ENCODE results near the gene ASCL4.

Gene ASCL4

GRCh38 chr12:107783406-107784376, 9.2 kb downstream of the ASCL4 start:
- H3K4me1 ChIP-seq (ENCODE audit: control extremely low read depth in 1 of 4, control insufficient read depth in 4 of 4, insufficient read depth in 4 of 4, low read length in 3 of 4) = peaks cover 16 to 43% (median 33%) of the 10 kb centered on the region in 4 experiments
- 49% methylated on average over 4 of the region's 6 CpGs for WGBS (ENCODE audit: insufficient coverage)
- peaks cover 0 to under 1% (median 0%) of the 10 kb centered on the region in 5 experiments for H3K9me3 ChIP-seq (ENCODE audit: control extremely low read depth in 1 of 5, control insufficient read depth in 4 of 5, insufficient read depth in 2 of 5, low read depth in 1 of 5, low read length in 4 of 5)
- DNase-seq = peak; percentile 71 to 94 (median 90)
- peak overlapping the region in 3 of 7 experiments; percentile 23 to 45 (median 31) for H3K4me3 ChIP-seq (ENCODE audit: control insufficient read depth in 1 of 7, extremely low read depth in 1 of 7, insufficient read depth in 4 of 7, low read depth in 2 of 7, low read length in 6 of 7)
- ChIA-PET CTCF (interaction anchor here (0.6 to 1.4 kb wide), 5 partner anchors 9 to 102 kb away, joined by 3 to 5 read pairs (median 4); partner anchors contain the start of gene ASCL4), POLR2A (no interaction called here)
- no peak overlapping the region for H3K27ac ChIP-seq (ENCODE audit: insufficient read depth in 1 of 2, low read depth in 1 of 2, low read length in 2 of 2, poor library complexity in 1 of 2, severe bottlenecking in 2 of 2)
- no peaks in the 10 kb centered on the region for H3K36me3 ChIP-seq (ENCODE audit: control insufficient read depth in 4 of 4, insufficient read depth in 4 of 4, low read length in 3 of 4)
- H3K27me3 ChIP-seq (replicated peaks in 2 of 5; ENCODE audit: control insufficient read depth in 4 of 5, insufficient read depth in 5 of 5, low read length in 4 of 5) = no peaks in the 10 kb centered on the region

GRCh38 chr12:107788281-107788680, 13.8 kb downstream of the ASCL4 start:
- Histone ChIP-seq H3K27me3 (replicated peaks in 2 of 5; ENCODE audit: control insufficient read depth in 4 of 5, insufficient read depth in 5 of 5, low read length in 4 of 5) (no peaks in the 10 kb centered on the region), H3K27ac (ENCODE audit: insufficient read depth in 1 of 2, low read depth in 1 of 2, low read length in 2 of 2, poor library complexity in 1 of 2, severe bottlenecking in 2 of 2) (no peak overlapping the region), H3K4me1 (ENCODE audit: control extremely low read depth in 1 of 4, control insufficient read depth in 4 of 4, insufficient read depth in 4 of 4, low read length in 3 of 4) (peaks cover 10 to 21% (median 16%) of the 10 kb centered on the region in 4 experiments), H3K36me3 (ENCODE audit: control insufficient read depth in 4 of 4, insufficient read depth in 4 of 4, low read length in 3 of 4) (no peaks in the 10 kb centered on the region), H3K4me3 (ENCODE audit: control insufficient read depth in 1 of 7, extremely low read depth in 1 of 7, insufficient read depth in 4 of 7, low read depth in 2 of 7, low read length in 6 of 7) (no peak overlapping the region), H3K9me3 (ENCODE audit: control extremely low read depth in 1 of 5, control insufficient read depth in 4 of 5, insufficient read depth in 2 of 5, low read depth in 1 of 5, low read length in 4 of 5) (peaks cover 0 to 13% (median 3%) of the 10 kb centered on the region in 5 experiments)
- ChIA-PET CTCF (no interaction called here), POLR2A (no interaction called here)
- 100% methylated on average over 2 of the region's 2 CpGs for WGBS (ENCODE audit: insufficient coverage)
- no peak for DNase-seq

GRCh38 chr12:107788690-107789458, 14.4 kb downstream of the ASCL4 start:
- no peaks in the 10 kb centered on the region for H3K36me3 ChIP-seq (ENCODE audit: control insufficient read depth in 4 of 4, insufficient read depth in 4 of 4, low read length in 3 of 4)
- H3K27ac ChIP-seq (ENCODE audit: insufficient read depth in 1 of 2, low read depth in 1 of 2, low read length in 2 of 2, poor library complexity in 1 of 2, severe bottlenecking in 2 of 2) = no peak overlapping the region
- ChIA-PET POLR2A (no interaction called here), CTCF (no interaction called here)
- peaks cover 0 to 13% (median 3%) of the 10 kb centered on the region in 5 experiments for H3K9me3 ChIP-seq (ENCODE audit: control extremely low read depth in 1 of 5, control insufficient read depth in 4 of 5, insufficient read depth in 2 of 5, low read depth in 1 of 5, low read length in 4 of 5)
- H3K4me3 ChIP-seq (ENCODE audit: control insufficient read depth in 1 of 7, extremely low read depth in 1 of 7, insufficient read depth in 4 of 7, low read depth in 2 of 7, low read length in 6 of 7) = no peak overlapping the region
- no peak for DNase-seq
- no peaks in the 10 kb centered on the region for H3K27me3 ChIP-seq (replicated peaks in 2 of 5; ENCODE audit: control insufficient read depth in 4 of 5, insufficient read depth in 5 of 5, low read length in 4 of 5)
- H3K4me1 ChIP-seq (ENCODE audit: control extremely low read depth in 1 of 4, control insufficient read depth in 4 of 4, insufficient read depth in 4 of 4, low read length in 3 of 4) = peaks cover 8 to 15% (median 10%) of the 10 kb centered on the region in 4 experiments
- 98% methylated on average over 8 of the region's 17 CpGs for WGBS (ENCODE audit: insufficient coverage)

GRCh38 chr12:107791465-107792089, 17.1 kb downstream of the ASCL4 start:
- no CpG with 5 or more reads among the region's 1 CpG for WGBS (ENCODE audit: insufficient coverage)
- Histone ChIP-seq H3K4me3 (ENCODE audit: control insufficient read depth in 1 of 7, extremely low read depth in 1 of 7, insufficient read depth in 4 of 7, low read depth in 2 of 7, low read length in 6 of 7) (no peak overlapping the region), H3K27ac (ENCODE audit: insufficient read depth in 1 of 2, low read depth in 1 of 2, low read length in 2 of 2, poor library complexity in 1 of 2, severe bottlenecking in 2 of 2) (no peak overlapping the region), H3K4me1 (ENCODE audit: control extremely low read depth in 1 of 4, control insufficient read depth in 4 of 4, insufficient read depth in 4 of 4, low read length in 3 of 4) (peaks cover 0 to 5% (median 0%) of the 10 kb centered on the region in 4 experiments), H3K27me3 (replicated peaks in 2 of 5; ENCODE audit: control insufficient read depth in 4 of 5, insufficient read depth in 5 of 5, low read length in 4 of 5) (no peaks in the 10 kb centered on the region), H3K36me3 (ENCODE audit: control insufficient read depth in 4 of 4, insufficient read depth in 4 of 4, low read length in 3 of 4) (no peaks in the 10 kb centered on the region), H3K9me3 (ENCODE audit: control extremely low read depth in 1 of 5, control insufficient read depth in 4 of 5, insufficient read depth in 2 of 5, low read depth in 1 of 5, low read length in 4 of 5) (peaks cover 0 to 13% (median 3%) of the 10 kb centered on the region in 5 experiments)
- CTCF ChIA-PET = no interaction called here
- POLR2A ChIA-PET = no interaction called here
- DNase-seq = no peak

- CTCF ChIA-PET = interaction anchor here (1.6 kb wide), 1 partner anchor 10 kb away, joined by 5 read pairs; no protein-coding TSS in a partner anchor
- Histone ChIP-seq H3K9me3 (ENCODE audit: control extremely low read depth in 1 of 5, control insufficient read depth in 4 of 5, insufficient read depth in 2 of 5, low read depth in 1 of 5, low read length in 4 of 5) (peaks cover 0 to 9% (median 3%) of the 10 kb centered on the region in 5 experiments), H3K27ac (ENCODE audit: insufficient read depth in 1 of 2, low read depth in 1 of 2, low read length in 2 of 2, poor library complexity in 1 of 2, severe bottlenecking in 2 of 2) (no peak overlapping the region), H3K4me1 (ENCODE audit: control extremely low read depth in 1 of 4, control insufficient read depth in 4 of 4, insufficient read depth in 4 of 4, low read length in 3 of 4) (no peaks in the 10 kb centered on the region), H3K27me3 (replicated peaks in 2 of 5; ENCODE audit: control insufficient read depth in 4 of 5, insufficient read depth in 5 of 5, low read length in 4 of 5) (peaks cover 0 to 2% (median 0%) of the 10 kb centered on the region in 5 experiments), H3K4me3 (ENCODE audit: control insufficient read depth in 1 of 7, extremely low read depth in 1 of 7, insufficient read depth in 4 of 7, low read depth in 2 of 7, low read length in 6 of 7) (no peak overlapping the region), H3K36me3 (ENCODE audit: control insufficient read depth in 4 of 4, insufficient read depth in 4 of 4, low read length in 3 of 4) (no peaks in the 10 kb centered on the region)
- no peak for DNase-seq
- POLR2A ChIA-PET = no interaction called here
- 81% methylated on average over 2 of the region's 3 CpGs for WGBS (ENCODE audit: insufficient coverage)
Measured at GRCh38 chr12:107794451-107794850, 19.9 kb downstream of the ASCL4 start.

- POLR2A ChIA-PET = no interaction called here
- H3K27ac ChIP-seq (ENCODE audit: insufficient read depth in 1 of 2, low read depth in 1 of 2, low read length in 2 of 2, poor library complexity in 1 of 2, severe bottlenecking in 2 of 2) = no peak overlapping the region
- peaks cover 0 to 2% (median 0%) of the 10 kb centered on the region in 5 experiments for H3K9me3 ChIP-seq (ENCODE audit: control extremely low read depth in 1 of 5, control insufficient read depth in 4 of 5, insufficient read depth in 2 of 5, low read depth in 1 of 5, low read length in 4 of 5)
- H3K4me1 ChIP-seq (ENCODE audit: control extremely low read depth in 1 of 4, control insufficient read depth in 4 of 4, insufficient read depth in 4 of 4, low read length in 3 of 4) = no peaks in the 10 kb centered on the region
- H3K27me3 ChIP-seq (replicated peaks in 2 of 5; ENCODE audit: control insufficient read depth in 4 of 5, insufficient read depth in 5 of 5, low read length in 4 of 5) = peaks cover 0 to 2% (median 0%) of the 10 kb centered on the region in 5 experiments
- H3K4me3 ChIP-seq (ENCODE audit: control insufficient read depth in 1 of 7, extremely low read depth in 1 of 7, insufficient read depth in 4 of 7, low read depth in 2 of 7, low read length in 6 of 7) = no peak overlapping the region
- DNase-seq = no peak
- CTCF ChIA-PET = no interaction called here
- no peaks in the 10 kb centered on the region for H3K36me3 ChIP-seq (ENCODE audit: control insufficient read depth in 4 of 4, insufficient read depth in 4 of 4, low read length in 3 of 4)
- WGBS (ENCODE audit: insufficient coverage) = no CpG with 5 or more reads among the region's 3 CpGs
Measured at GRCh38 chr12:107798580-107798979, 24.1 kb downstream of the ASCL4 start.
